GM19468 (cell line): ENCODE data around the gene FAM171A2.

Source experiments
- ATAC-seq: cut with Tn5 transposase; IDR thresholded peaks from one replicate; pipeline ENCODE4 v1.9.1; 2021; ENCODE audit warnings: mild to moderate bottlenecking, moderate library complexity, moderate number of reproducible peaks; ENCODE audit not compliant: unreplicated experiment; ENCODE audit errors: extremely low read depth

FAM171A2 gene

DNA sequence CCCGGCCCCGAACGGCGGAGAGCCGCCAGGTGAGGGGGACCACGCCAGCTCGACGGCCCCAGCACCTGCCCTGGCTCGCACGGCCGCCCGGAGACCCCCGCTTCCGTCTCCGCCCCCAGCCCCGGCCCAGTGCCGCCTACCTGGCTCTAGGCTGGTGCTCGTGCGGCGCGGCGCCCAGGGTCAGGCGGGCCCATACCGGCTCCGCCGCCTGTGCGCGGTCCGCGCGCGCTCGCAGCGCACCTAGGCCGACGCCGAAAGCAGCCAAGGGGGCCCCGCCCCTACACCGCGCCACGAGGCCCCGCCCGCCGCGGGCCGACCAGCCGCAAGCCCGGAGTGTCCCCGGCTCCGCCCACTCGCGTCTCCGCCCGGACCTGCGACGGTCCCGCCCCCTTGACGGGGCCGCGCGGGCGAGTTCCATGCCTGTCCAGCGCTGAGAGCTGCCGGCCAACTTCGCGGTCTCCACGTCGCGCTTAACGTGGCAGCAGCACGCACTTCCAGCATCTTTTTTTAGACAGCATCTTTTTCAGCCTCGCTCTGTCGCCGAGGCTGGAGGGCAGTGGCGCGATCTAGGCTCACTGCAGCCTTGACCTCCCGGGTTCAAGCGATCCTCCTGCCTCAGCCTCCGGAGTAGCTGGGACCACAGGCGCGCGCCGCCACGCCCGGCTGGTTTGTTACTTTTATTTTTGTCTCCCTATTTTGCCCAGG, 38.9 kb downstream of the FAM171A2 start, which contains the start of gene SLC25A39:
TSS of gene SLC25A39 (minus strand) at position 253 of the 705 bp plus-strand sequence. CDS start 1,261 bp downstream, outside the sequence.
- ATAC-seq = peak; percentile 47

GRCh38 chr17:44324092-44324570, 39.5 kb downstream of the FAM171A2 start:
- ATAC-seq = no peak

DNA sequence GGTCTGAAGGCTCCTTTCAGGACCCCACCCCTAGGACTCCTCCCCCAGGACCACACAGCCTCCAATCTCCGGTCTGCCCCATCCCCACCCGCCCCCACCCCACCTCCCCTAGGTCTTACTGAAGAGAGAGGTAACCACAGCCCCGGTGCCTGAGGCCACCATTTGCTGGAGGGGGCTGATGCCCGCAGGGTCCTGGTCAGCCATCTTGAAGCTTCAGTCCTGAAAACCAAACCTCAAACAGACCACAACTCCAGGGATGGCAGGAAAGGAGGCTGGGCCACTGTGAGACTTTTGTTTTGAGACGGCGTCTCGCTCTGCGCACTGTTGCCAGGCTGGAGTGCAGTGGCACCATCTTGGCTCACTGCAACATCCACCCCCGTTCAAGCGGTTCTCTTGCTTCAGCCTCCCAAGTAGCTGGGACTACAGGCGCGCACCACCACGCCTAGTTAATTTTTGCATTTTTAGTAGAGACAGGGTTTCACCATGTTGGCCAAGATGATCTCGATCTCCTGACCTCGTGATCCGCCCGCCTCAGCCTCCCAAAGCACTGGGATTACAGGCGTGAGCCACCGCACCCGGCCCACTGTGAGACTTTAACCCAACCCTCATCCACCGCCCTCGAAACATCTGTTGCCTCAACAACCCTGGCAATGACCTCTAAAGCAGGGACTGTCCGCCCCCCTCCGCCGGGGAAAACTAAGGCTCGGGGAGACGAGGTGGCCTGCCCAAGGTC, 40.1 kb downstream of the FAM171A2 start:
- no peak for ATAC-seq

DNA sequence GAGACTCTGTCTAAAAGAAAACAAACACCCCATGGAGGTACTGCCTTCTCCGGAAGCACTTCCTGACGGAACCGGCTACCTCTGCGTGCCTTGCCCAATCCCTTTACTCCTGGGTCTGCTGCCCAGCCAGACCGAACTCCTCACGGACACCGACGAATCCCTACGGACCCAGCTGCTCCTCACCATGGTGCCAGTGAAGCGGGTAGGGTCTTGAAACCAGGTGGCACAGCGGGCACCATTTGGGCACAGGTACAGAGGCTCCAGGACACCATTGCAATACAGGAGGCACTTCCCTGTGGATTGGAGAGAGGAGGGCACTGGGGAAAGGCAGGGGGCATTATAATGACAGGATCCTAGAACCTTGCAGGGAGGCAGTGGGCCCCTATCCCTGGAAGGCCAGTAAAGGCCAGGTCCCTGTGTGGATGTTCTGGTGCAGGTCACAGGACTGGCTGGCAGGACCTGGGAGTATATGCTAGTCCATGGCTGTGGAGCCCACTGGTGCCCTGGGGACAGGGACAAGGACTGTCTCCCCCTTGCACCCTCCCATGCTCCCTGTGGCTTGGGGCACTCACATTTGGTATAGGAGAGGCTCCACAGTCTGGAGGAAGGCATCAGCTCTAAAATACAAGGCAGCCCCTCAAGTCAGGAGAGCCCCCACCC, 41.3 kb downstream of the FAM171A2 start:
- ATAC-seq = no peak

GRCh38 chr17:44321246-44322120, 42.2 kb downstream of the FAM171A2 start:
- no peak for ATAC-seq

- ATAC-seq = no peak
These were observed 43.6 kb downstream of the FAM171A2 start for GRCh38 chr17:44320066-44320465.

- no peak for ATAC-seq
These were observed 45.4 kb downstream of the FAM171A2 start for GRCh38 chr17:44318077-44318892.

DNA sequence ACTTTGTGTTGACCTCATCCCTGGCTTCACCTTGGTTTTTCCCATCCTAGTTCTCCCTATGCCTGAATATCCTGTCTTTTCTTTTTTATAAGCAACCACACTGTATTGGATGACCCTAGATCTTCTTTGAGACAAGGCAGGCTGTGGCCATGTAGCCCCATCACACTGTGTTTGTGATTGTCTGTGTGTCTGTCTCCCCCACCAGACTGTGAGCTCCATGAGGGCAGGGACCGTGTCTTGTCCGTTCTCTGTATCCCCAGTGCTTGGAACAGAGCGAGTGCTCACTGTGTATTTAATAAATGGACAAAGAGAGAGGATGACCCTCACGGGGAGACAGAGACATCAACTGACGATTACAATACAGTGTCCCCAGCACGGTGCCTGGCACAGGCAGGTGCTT, 46.1 kb downstream of the FAM171A2 start:
- no peak for ATAC-seq

- ATAC-seq = no peak
These were observed 47.6 kb downstream of the FAM171A2 start for GRCh38 chr17:44315760-44316731.

DNA sequence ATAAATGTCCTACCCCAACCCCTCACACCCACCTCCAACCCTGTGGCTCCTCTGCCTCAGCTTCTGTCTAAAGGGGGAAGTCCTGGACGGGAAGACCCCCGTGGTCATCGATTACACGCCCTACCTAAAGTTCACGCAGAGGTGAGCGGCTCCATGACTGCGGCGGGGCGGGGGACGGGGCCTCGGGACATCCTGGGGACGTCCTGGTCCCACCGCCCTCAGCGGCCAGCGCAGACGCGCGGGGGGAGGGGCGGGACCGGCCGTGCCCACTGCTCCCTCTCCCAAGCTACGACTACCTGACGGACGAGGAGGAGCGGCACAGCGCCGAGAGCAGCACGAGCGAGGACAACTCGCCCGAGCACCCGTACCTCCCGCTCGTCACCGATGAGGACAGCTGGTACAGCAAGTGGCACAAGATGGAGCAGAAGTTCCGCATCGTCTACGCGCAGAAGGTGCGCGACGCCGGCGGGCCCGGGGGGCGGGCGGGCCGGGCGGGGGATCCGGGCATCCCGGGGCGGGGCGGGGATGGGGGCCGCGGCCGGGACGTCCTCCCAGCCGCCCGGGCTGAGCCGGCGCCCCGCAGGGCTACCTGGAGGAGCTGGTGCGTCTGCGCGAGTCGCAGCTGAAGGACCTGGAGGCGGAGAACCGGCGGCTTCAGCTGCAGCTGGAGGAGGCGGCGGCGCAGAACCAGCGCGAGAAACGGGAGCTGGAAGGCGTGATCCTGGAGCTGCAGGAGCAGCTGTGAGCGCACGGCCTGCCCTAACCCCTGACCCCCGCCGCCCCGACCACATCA, 48.6 kb downstream of the FAM171A2 start:
- ATAC-seq = no peak

GRCh38 chr17:44314524-44314868, 49.2 kb downstream of the FAM171A2 start:
- no peak for ATAC-seq

DNA sequence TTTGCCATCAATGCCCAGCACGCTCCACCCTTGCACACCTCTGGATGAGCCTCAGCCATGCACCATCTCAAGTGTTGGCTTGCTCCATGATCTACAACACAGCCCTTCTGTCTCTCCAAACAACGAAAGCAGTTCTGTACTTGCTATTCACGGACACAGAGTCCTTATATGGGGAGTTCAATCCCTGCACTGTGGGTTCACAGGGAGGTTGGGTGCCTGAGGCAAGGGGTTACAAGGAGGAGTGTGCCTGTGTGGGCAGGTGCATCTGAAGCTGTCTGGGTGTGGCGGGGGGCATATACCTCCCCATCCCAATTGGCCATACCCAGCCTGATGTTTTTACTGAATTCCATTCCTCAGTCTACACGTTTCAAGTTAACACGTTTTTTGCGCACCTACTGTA, 49.6 kb downstream of the FAM171A2 start:
- no peak for ATAC-seq

DNA sequence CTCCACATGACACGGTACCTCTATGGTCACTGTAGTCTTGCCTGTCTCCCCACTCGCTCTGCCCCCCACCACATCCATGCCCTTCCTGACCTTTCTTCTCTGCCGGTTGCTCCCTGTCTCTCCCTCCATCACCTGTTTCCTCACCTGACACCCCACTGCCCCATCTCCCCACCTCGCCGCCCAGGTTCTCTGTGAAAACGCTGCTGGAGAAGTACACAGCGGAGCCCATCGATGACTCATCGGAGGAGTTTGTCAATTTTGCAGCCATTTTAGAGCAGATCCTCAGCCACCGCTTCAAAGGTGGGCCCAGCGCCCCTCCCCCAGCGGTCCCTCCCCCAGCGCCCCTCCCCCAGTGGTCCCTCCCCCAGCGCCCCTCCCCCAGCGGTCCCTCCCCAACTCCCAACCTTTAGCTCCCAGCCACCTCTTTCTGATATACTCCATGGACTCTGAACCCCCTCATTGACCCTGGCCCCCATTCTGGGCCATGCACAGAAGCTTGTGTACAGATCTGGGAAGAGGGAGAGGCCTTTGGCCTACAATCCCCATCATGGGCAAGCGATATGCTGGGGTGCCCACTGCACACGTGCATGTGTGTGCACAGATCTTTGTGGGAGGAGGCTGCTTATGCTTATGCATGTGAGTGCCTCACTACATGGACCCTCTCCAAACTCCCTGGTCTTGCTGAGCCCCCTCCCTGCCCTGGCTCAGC, 51.1 kb downstream of the FAM171A2 start:
- ATAC-seq = no peak

GRCh38 chr17:44311562-44312181, 52.0 kb downstream of the FAM171A2 start:
- ATAC-seq = no peak

- ATAC-seq = no peak
These were observed 52.9 kb downstream of the FAM171A2 start for GRCh38 chr17:44310609-44311376.

DNA sequence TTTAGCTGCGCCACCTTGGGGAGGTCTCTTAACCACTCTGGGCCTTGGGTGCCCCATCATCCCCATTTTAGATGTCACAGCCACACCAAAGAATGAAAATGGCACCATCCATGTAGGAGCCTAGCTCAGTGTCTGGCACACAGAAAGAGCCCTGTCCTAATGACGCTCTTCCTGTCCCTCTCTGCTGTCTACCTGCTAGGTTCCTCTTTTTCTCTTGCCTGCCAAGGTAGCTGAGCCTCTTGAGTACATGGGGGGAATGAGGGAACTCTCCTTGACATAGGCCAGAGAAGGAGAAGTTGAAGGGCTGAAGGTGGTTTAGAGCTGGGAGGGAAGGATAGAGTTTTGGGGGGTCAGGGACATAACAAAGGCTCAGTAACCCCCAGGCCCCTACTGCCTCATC, 53.5 kb downstream of the FAM171A2 start:
- ATAC-seq = no peak
